H9 (cell line): ENCODE data around the gene MROH7. TPM values are rescaled to one million over a fixed set of nuclear protein-coding genes. Genes with fewer than 3 reads are reported as not detected.

Experiments
- DNase-seq: peaks from one replicate; pipeline ENCODE4 v3.0.0-alpha.2; 2017
- H2AFZ ChIP-seq: one replicate; pipeline ENCODE4 v1.6.1; 2013; ENCODE audit warnings: mild to moderate bottlenecking, low read length, control low read depth, moderate library complexity
- H2AK5ac ChIP-seq: 2 replicates; pipeline ENCODE4 v1.6.1; 2013; ENCODE audit warnings: low read length, control low read depth, mixed read lengths; ENCODE audit not compliant: insufficient read length
- H2BK120ac ChIP-seq: one replicate; pipeline ENCODE4 v1.6.1; 2013; ENCODE audit warnings: low read depth, mild to moderate bottlenecking, low read length, control low read depth, inconsistent platforms; ENCODE audit not compliant: poor library complexity, severe bottlenecking
- H2BK12ac ChIP-seq: 2 replicates; pipeline ENCODE4 v1.6.1; 2013; ENCODE audit warnings: low read length, control low read depth, mixed read lengths, low read depth; ENCODE audit not compliant: insufficient read length
- H2BK15ac ChIP-seq: 2 replicates; pipeline ENCODE4 v1.6.1; 2013; ENCODE audit warnings: low read depth, low read length, control low read depth
- H2BK20ac ChIP-seq: one replicate; pipeline ENCODE4 v1.6.1; 2013; ENCODE audit warnings: low read depth, mild to moderate bottlenecking, low read length, control low read depth, inconsistent platforms; ENCODE audit not compliant: poor library complexity, severe bottlenecking
- H2BK5ac ChIP-seq: 2 replicates; pipeline ENCODE4 v1.6.1; 2013; ENCODE audit warnings: low read length, control low read depth, mixed read lengths; ENCODE audit not compliant: insufficient read length
- H3K14ac ChIP-seq: 2 replicates; pipeline ENCODE4 v1.6.1; 2013; ENCODE audit warnings: low read length, control low read depth; ENCODE audit not compliant: insufficient read depth
- H3K18ac ChIP-seq: 2 replicates; pipeline ENCODE4 v1.6.1; 2013; ENCODE audit warnings: low read depth, mild to moderate bottlenecking, mixed read lengths, low read length, control low read depth; ENCODE audit not compliant: insufficient read length
- H3K23ac ChIP-seq: 2 replicates; pipeline ENCODE4 v1.6.1; 2013; ENCODE audit warnings: low read length, control low read depth, mixed read lengths, low read depth; ENCODE audit not compliant: insufficient read length
- H3K23me2 ChIP-seq: 2 replicates; pipeline ENCODE4 v1.6.1; 2013; ENCODE audit warnings: low read depth, mild to moderate bottlenecking, mixed read lengths, low read length, control low read depth; ENCODE audit not compliant: insufficient read length, poor library complexity, severe bottlenecking
- H3K27ac ChIP-seq: 2 replicates; pipeline ENCODE4 v1.5.1; 2013; ENCODE audit warnings: low read length, control low read depth, mixed read lengths, low read depth; ENCODE audit not compliant: insufficient read length
- H3K27me3 ChIP-seq: 2 replicates; pipeline ENCODE4 v1.6.1; 2013; ENCODE audit warnings: low read length, control low read depth, inconsistent platforms; ENCODE audit not compliant: insufficient read depth
- H3K4ac ChIP-seq: 2 replicates; pipeline ENCODE4 v1.6.1; 2013; ENCODE audit warnings: low read depth, mild to moderate bottlenecking, control low read depth, inconsistent platforms, low read length, moderate library complexity
- H3K4me1 ChIP-seq: 2 replicates; pipeline ENCODE4 v1.6.1; 2013; ENCODE audit warnings: low read length, control low read depth, inconsistent platforms; ENCODE audit not compliant: insufficient read depth
- H3K4me2 ChIP-seq: 2 replicates; pipeline ENCODE4 v1.6.1; 2013; ENCODE audit warnings: low read length, control low read depth, mixed read lengths; ENCODE audit not compliant: insufficient read length, insufficient read depth
- H3K56ac ChIP-seq: 2 replicates; pipeline ENCODE4 v1.6.1; 2013; ENCODE audit warnings: low read depth, mild to moderate bottlenecking, mixed read lengths, low read length, control low read depth; ENCODE audit not compliant: insufficient read length
- H3K79me1 ChIP-seq: 2 replicates; pipeline ENCODE4 v1.6.1; 2013; ENCODE audit warnings: low read depth, mild to moderate bottlenecking, moderate library complexity, low read length, control low read depth, inconsistent platforms; ENCODE audit not compliant: insufficient read depth, poor library complexity, severe bottlenecking
- H3K79me2 ChIP-seq: 2 replicates; pipeline ENCODE4 v1.6.1; 2013; ENCODE audit warnings: low read length, control low read depth, inconsistent platforms; ENCODE audit not compliant: insufficient read depth
- H3K9ac ChIP-seq: 2 replicates; pipeline ENCODE4 v1.6.1; 2013; ENCODE audit warnings: low read length, control low read depth, mixed read lengths; ENCODE audit not compliant: insufficient read length; ENCODE audit errors: extremely low read depth
- H3K9me3 ChIP-seq: one replicate; pipeline ENCODE4 v1.6.1; 2013; ENCODE audit warnings: low read depth, low read length, inconsistent platforms; ENCODE audit not compliant: control insufficient read depth
- H3T11ph ChIP-seq: one replicate; pipeline ENCODE4 v1.6.1; 2013; ENCODE audit warnings: mild to moderate bottlenecking, low read length, control low read depth, inconsistent platforms
- H4K20me1 ChIP-seq: one replicate; pipeline ENCODE4 v1.6.1; 2013; ENCODE audit not compliant: control insufficient read depth, insufficient read length, insufficient read depth
- H4K5ac ChIP-seq: 2 replicates; pipeline ENCODE4 v1.6.1; 2013; ENCODE audit warnings: low read depth, mild to moderate bottlenecking, mixed read lengths, low read length, control low read depth; ENCODE audit not compliant: insufficient read length
- H4K8ac ChIP-seq: replicated peaks from 2 replicates; pipeline ENCODE4 v1.6.1; 2013; ENCODE audit warnings: low read length, control low read depth, mixed read lengths, low read depth; ENCODE audit not compliant: insufficient read length
- H4K91ac ChIP-seq: 2 replicates; pipeline ENCODE4 v1.6.1; 2013; ENCODE audit warnings: low read depth, mild to moderate bottlenecking, moderate library complexity, mixed read lengths, low read length, control low read depth; ENCODE audit not compliant: insufficient read length
- H3K27ac Mint-ChIP-seq, 3 experiments: 2 replicates in 2 of 3; 3 replicates in 1 of 3; pipeline ENCODE4 v1.8.0; 2020 to 2021; ENCODE audit warnings: mixed read lengths in 3 of 3, mild to moderate bottlenecking in 1 of 3, moderate library complexity in 1 of 3
- H3K27me3 Mint-ChIP-seq: 2 replicates; pipeline ENCODE4 v1.8.0; 2021; ENCODE audit warnings: low read depth, mild to moderate bottlenecking, moderate library complexity, mixed read lengths
- H3K36me3 Mint-ChIP-seq, 3 experiments: 2 replicates in 2 of 3; 3 replicates in 1 of 3; pipeline ENCODE4 v1.8.0; 2020 to 2021; ENCODE audit warnings: low read depth in 3 of 3, mixed read lengths in 3 of 3; ENCODE audit not compliant: insufficient read depth in 1 of 3
- H3K4me1 Mint-ChIP-seq, 2 experiments: 2 replicates each; pipeline ENCODE4 v1.8.0; 2020; ENCODE audit warnings: mixed read lengths in 2 of 2
- H3K4me3 Mint-ChIP-seq, 2 experiments: 2 replicates in 1 of 2; 3 replicates in 1 of 2; pipeline ENCODE4 v1.8.0; 2020 to 2021; ENCODE audit warnings: mild to moderate bottlenecking in 2 of 2, mixed read lengths in 2 of 2, moderate library complexity in 1 of 2
- H3K9me3 Mint-ChIP-seq, 2 experiments: 2 replicates in 1 of 2; 3 replicates in 1 of 2; pipeline ENCODE4 v1.8.0; 2020; ENCODE audit warnings: mild to moderate bottlenecking in 2 of 2, mixed read lengths in 2 of 2, moderate library complexity in 1 of 2
- WGBS: extraction: QIAGEN DNeasy Blood & Tissue Kit; methylation state at CpG from one replicate; pipeline ENCODE4 v1.1.7; 2013; ENCODE audit warnings: missing lambda C conversion rate, low lambda C conversion rate, mixed read lengths; ENCODE audit not compliant: insufficient read length; ENCODE audit errors: extremely low coverage; 5-methylcytosine and 5-hydroxymethylcytosine counted together
- total RNA-seq: library from RNA; stranded (reverse); gene quantifications from 2 replicates; pipeline ENCODE4 v1.2.1, GENCODE V29; 2021
- TF ChIP-seq, protein P1 (sequence below): fragments of 200-600 bp; sonication (generic); conservative IDR thresholded peaks from 3 replicates; pipeline ENCODE4 v1.8.0; 2021; ENCODE audit warnings: antibody characterized with exemption, mild to moderate bottlenecking

The MROH7 gene
- total RNA-seq, 1 experiment from 2014 or later, result 0.09 TPM

DNA sequence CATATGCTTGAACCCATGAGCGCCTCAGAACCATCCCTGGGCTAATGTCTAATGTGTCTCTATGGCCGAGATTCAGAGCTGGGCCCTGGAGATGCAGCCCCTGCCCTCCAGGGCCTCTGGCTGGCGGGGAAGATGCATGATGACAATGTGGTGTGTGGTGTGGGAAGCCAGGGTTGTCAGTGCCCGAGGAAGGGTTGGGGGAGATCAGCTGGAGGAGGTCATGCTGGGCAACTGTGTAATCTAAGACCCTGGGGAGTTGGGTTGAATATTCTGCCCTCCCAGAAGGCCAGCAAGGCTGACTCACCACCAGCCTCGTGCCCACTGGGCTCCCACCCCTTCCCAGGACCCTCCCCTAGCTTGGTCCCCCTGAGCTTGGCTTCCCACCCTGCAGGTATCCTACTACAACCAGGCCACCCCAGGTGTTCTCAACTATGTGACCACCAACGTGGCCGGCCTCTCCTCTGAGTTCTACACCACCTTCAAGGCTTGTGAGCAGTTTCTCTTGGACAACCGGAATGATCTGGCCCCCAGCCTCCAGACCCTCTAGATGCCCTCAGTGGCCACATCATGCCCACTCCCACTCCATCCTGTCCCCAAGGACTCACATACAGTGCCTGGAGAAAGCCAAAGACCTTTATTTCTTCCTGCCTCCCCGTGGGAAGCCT is 32.9 kb upstream of the MROH7 start:
- no peaks in the 10 kb centered on the region; a peak in 1 of 5 replicates for H3K9me3 Mint-ChIP-seq
- Histone ChIP-seq H2BK5ac (no peak overlapping the region), H2AFZ (no peak overlapping the region), H3K79me2 (no peaks in the 10 kb centered on the region), H3T11ph (no peak overlapping the region), H3K14ac (no peak overlapping the region), H4K91ac (no peak overlapping the region), H3K18ac (no peak overlapping the region), H4K8ac (no peak overlapping the region), H2BK20ac (no peak overlapping the region), H3K23me2 (no peaks in the 10 kb centered on the region), H3K27me3 (no peaks in the 10 kb centered on the region), H3K79me1 (no peaks in the 10 kb centered on the region), H3K9ac (no peak overlapping the region), H3K23ac (no peak overlapping the region), H2BK12ac (no peak overlapping the region), H3K4ac (no peak overlapping the region; the same call in 1 of the 2 replicates), H2AK5ac (no peak overlapping the region), H4K20me1 (no peaks in the 10 kb centered on the region), H3K4me2 (no peak overlapping the region), H3K4me1 (no peaks in the 10 kb centered on the region; the same call in 1 of the 2 replicates), H3K9me3 (no peaks in the 10 kb centered on the region), H3K56ac (no peak overlapping the region), H2BK120ac (no peak overlapping the region), H4K5ac (no peak overlapping the region), H2BK15ac (no peak overlapping the region), H3K27ac (no peak overlapping the region)
- H3K4me1 Mint-ChIP-seq, result peaks cover 17 to 31% of the 10 kb centered on the region in 2 experiments
- TF ChIP-seq, protein P1, sequence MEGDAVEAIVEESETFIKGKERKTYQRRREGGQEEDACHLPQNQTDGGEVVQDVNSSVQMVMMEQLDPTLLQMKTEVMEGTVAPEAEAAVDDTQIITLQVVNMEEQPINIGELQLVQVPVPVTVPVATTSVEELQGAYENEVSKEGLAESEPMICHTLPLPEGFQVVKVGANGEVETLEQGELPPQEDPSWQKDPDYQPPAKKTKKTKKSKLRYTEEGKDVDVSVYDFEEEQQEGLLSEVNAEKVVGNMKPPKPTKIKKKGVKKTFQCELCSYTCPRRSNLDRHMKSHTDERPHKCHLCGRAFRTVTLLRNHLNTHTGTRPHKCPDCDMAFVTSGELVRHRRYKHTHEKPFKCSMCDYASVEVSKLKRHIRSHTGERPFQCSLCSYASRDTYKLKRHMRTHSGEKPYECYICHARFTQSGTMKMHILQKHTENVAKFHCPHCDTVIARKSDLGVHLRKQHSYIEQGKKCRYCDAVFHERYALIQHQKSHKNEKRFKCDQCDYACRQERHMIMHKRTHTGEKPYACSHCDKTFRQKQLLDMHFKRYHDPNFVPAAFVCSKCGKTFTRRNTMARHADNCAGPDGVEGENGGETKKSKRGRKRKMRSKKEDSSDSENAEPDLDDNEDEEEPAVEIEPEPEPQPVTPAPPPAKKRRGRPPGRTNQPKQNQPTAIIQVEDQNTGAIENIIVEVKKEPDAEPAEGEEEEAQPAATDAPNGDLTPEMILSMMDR, result no peak
- H3K4me3 Mint-ChIP-seq, result no peak overlapping the region
- WGBS, result no CpG with 5 or more reads among the region's 9 CpGs
- peak overlapping the region in 2 of 3 experiments; percentile 83 to 89; a peak in 4 of 7 replicates for H3K27ac Mint-ChIP-seq
- DNase-seq, result no peak
- H3K36me3 Mint-ChIP-seq, result no peaks in the 10 kb centered on the region; a peak in 1 of 7 replicates
- no peaks in the 10 kb centered on the region; the same call in 1 of the 2 replicates for H3K27me3 Mint-ChIP-seq
